ENCODE data around the gene CUBN. TPM values are rescaled to one million over a fixed set of nuclear protein-coding genes. Genes with fewer than 3 reads are reported as not detected.

The CUBN gene
- total RNA-seq, 2 donors from 2014 or later, result 0.75 to 1.3 TPM

- Histone ChIP-seq H3K27ac (ENCODE audit: low read depth, low read length) (no peak overlapping the region), H3K4me1 (ENCODE audit: control insufficient read depth, insufficient read depth, low read length) (peaks cover 4% of the 10 kb centered on the region), H3K27me3 (ENCODE audit: control insufficient read depth, insufficient read depth, low read length, poor library complexity, severe bottlenecking) (no peaks in the 10 kb centered on the region), H3K9me3 (ENCODE audit: control insufficient read depth, low read length) (no peaks in the 10 kb centered on the region), H3K4me3 (ENCODE audit: low read length) (no peak overlapping the region), H3K9ac (ENCODE audit: extremely low read depth, low read length, poor library complexity, severe bottlenecking) (no peak overlapping the region), H3K36me3 (ENCODE audit: control insufficient read depth, insufficient read depth, low read length) (no peaks in the 10 kb centered on the region)
- no peak for DNase-seq
- no peaks in the 10 kb centered on the region for H3K9me3 Mint-ChIP-seq
- H3K4me1 Mint-ChIP-seq, result peaks cover 13% of the 10 kb centered on the region
- H3K36me3 Mint-ChIP-seq (ENCODE audit: low read depth), result no peaks in the 10 kb centered on the region
- H3K27ac Mint-ChIP-seq, result no peak overlapping the region
- H3K4me3 Mint-ChIP-seq, result no peak overlapping the region
- 87 to 100% methylated on average over 2 to 4 of the region's 4 CpGs for WGBS, 2 experiments (ENCODE audit: insufficient coverage in 1 of 2, insufficient read length in 1 of 2)
- no peaks in the 10 kb centered on the region for H3K27me3 Mint-ChIP-seq (ENCODE audit: insufficient read depth)
- TF ChIP-seq, protein P1, sequence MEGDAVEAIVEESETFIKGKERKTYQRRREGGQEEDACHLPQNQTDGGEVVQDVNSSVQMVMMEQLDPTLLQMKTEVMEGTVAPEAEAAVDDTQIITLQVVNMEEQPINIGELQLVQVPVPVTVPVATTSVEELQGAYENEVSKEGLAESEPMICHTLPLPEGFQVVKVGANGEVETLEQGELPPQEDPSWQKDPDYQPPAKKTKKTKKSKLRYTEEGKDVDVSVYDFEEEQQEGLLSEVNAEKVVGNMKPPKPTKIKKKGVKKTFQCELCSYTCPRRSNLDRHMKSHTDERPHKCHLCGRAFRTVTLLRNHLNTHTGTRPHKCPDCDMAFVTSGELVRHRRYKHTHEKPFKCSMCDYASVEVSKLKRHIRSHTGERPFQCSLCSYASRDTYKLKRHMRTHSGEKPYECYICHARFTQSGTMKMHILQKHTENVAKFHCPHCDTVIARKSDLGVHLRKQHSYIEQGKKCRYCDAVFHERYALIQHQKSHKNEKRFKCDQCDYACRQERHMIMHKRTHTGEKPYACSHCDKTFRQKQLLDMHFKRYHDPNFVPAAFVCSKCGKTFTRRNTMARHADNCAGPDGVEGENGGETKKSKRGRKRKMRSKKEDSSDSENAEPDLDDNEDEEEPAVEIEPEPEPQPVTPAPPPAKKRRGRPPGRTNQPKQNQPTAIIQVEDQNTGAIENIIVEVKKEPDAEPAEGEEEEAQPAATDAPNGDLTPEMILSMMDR (conservative IDR thresholded peaks at IDR 0.05), result no peak
Observed at GRCh38 chr10:16927546-16927945, 202.1 kb downstream of the CUBN start.

- TF ChIP-seq, protein P1 (conservative IDR thresholded peaks at IDR 0.05), result no peak
- H3K27ac Mint-ChIP-seq, result no peak overlapping the region
- peaks cover 6% of the 10 kb centered on the region for H3K4me1 Mint-ChIP-seq
- Histone ChIP-seq H3K4me1 (ENCODE audit: control insufficient read depth, insufficient read depth, low read length) (no peaks in the 10 kb centered on the region), H3K36me3 (ENCODE audit: control insufficient read depth, insufficient read depth, low read length) (no peaks in the 10 kb centered on the region), H3K4me3 (ENCODE audit: low read length) (no peak overlapping the region), H3K9ac (ENCODE audit: extremely low read depth, low read length, poor library complexity, severe bottlenecking) (no peak overlapping the region), H3K27ac (ENCODE audit: low read depth, low read length) (no peak overlapping the region), H3K27me3 (ENCODE audit: control insufficient read depth, insufficient read depth, low read length, poor library complexity, severe bottlenecking) (no peaks in the 10 kb centered on the region), H3K9me3 (ENCODE audit: control insufficient read depth, low read length) (no peaks in the 10 kb centered on the region)
- no peaks in the 10 kb centered on the region for H3K9me3 Mint-ChIP-seq
- H3K4me3 Mint-ChIP-seq, result no peak overlapping the region
- 96 to 100% methylated on average over 3 of the region's 3 CpGs for WGBS, 2 experiments (ENCODE audit: insufficient coverage in 1 of 2, insufficient read length in 1 of 2)
- no peaks in the 10 kb centered on the region for H3K27me3 Mint-ChIP-seq (ENCODE audit: insufficient read depth)
- no peak for DNase-seq
- H3K36me3 Mint-ChIP-seq (ENCODE audit: low read depth), result no peaks in the 10 kb centered on the region
Observed at GRCh38 chr10:16923726-16924125, 205.9 kb downstream of the CUBN start.

- no peaks in the 10 kb centered on the region for H3K36me3 ChIP-seq (ENCODE audit: control insufficient read depth, insufficient read depth, low read length)
- no peak overlapping the region for H3K27ac ChIP-seq (ENCODE audit: low read depth, low read length)
- no peaks in the 10 kb centered on the region for H3K4me1 ChIP-seq (ENCODE audit: control insufficient read depth, insufficient read depth, low read length)
- Mint-ChIP-seq H3K4me1 (peaks cover 5% of the 10 kb centered on the region), H3K27ac (no peak overlapping the region), H3K4me3 (no peak overlapping the region), H3K9me3 (no peaks in the 10 kb centered on the region), H3K36me3 (ENCODE audit: low read depth) (no peaks in the 10 kb centered on the region), H3K27me3 (ENCODE audit: insufficient read depth) (no peaks in the 10 kb centered on the region)
- no peak for DNase-seq
- H3K9ac ChIP-seq (ENCODE audit: extremely low read depth, low read length, poor library complexity, severe bottlenecking), result no peak overlapping the region
- H3K4me3 ChIP-seq (ENCODE audit: low read length), result no peak overlapping the region
- H3K27me3 ChIP-seq (ENCODE audit: control insufficient read depth, insufficient read depth, low read length, poor library complexity, severe bottlenecking), result no peaks in the 10 kb centered on the region
- H3K9me3 ChIP-seq (ENCODE audit: control insufficient read depth, low read length), result no peaks in the 10 kb centered on the region
- TF ChIP-seq, protein P1 (conservative IDR thresholded peaks at IDR 0.05), result no peak
- WGBS, 2 experiments (ENCODE audit: insufficient coverage in 1 of 2, insufficient read length in 1 of 2), result 69 to 72% methylated on average over 2 of the region's 2 CpGs
Observed at GRCh38 chr10:16923309-16923708, 206.3 kb downstream of the CUBN start.

All from endodermal cell (in vitro differentiated cells).